HCT116 (cell line): ENCODE data around the gene DOHH. TPM values are rescaled to one million over a fixed set of nuclear protein-coding genes. Genes with fewer than 3 reads are reported as not detected.

Experiments
- ATAC-seq: fragments of 200-7000 bp; cut with Tn5 transposase; 2 replicates; pipeline ENCODE4 v1.9.1; 2020; ENCODE audit warnings: mild to moderate bottlenecking, moderate library complexity
- BruUV-seq: library from RNA; stranded (reverse); fragments of 400-500 nt; replicated peaks from 2 replicates; lab custom pipeline; 2021; lab: Mats Ljungman, UMichigan
- CTCF ChIA-PET: fragments of 300-600 bp; sonication (Branson Sonifier 250); formaldehyde crosslinking; loops from one replicate; lab custom pipeline; 2021; ENCODE audit warnings: antibody characterized with exemption; lab: Charles Lee
- POLR2A ChIA-PET: fragments of 300-600, 350-600 bp; sonication (Branson Sonifier 250); formaldehyde crosslinking; loops from one replicate; lab custom pipeline; 2021; ENCODE audit warnings: antibody characterized with exemption; lab: Charles Lee
- RAD21 ChIA-PET, 2 experiments: fragments of 300-600 bp; sonication (Branson Sonifier 250); formaldehyde crosslinking; loops; one replicate each; lab custom pipeline; 2023; ENCODE audit warnings: low total read pairs in 2 of 2; ENCODE audit not compliant: uncharacterized antibody in 2 of 2, unreplicated experiment in 2 of 2, low non-redundant PET in 1 of 2; lab: Charles Lee
- DNase-seq: peaks from one replicate; pipeline ENCODE4 v3.0.0-alpha.2; 2010; ENCODE audit warnings: low read depth, low spot score
- H2AFZ ChIP-seq: fragments of 200-600 bp; shearing (Covaris generic), sonication (generic); 2 replicates; pipeline ENCODE4 v1.6.1; 2017; ENCODE audit warnings: low read depth, mixed run types, mixed read lengths, antibody characterized with exemption, low read length; ENCODE audit not compliant: poor library complexity, severe bottlenecking
- H3K27ac ChIP-seq: 2 replicates; pipeline ENCODE4 v1.5.1; 2012; ENCODE audit warnings: low read depth, low read length
- H3K27me3 ChIP-seq: fragments of 200-600 bp; sonication (generic); 2 replicates; pipeline ENCODE4 v1.6.1; 2016; ENCODE audit warnings: mixed run types, low read length, mixed read lengths; ENCODE audit not compliant: insufficient read depth
- H3K36me3 ChIP-seq, 2 experiments: fragments of 200-500 bp in 1 of 2; fragments of 200-600 bp in 1 of 2; sonication (Bioruptor generic) in 1 of 2; sonication (generic) in 1 of 2; 2 replicates each; pipeline versions ENCODE4 v1.5.1 to v1.6.1; 2014 to 2016; ENCODE audit warnings: low read length in 2 of 2, inconsistent platforms in 1 of 2, mixed read lengths in 1 of 2, mixed run types in 1 of 2; ENCODE audit not compliant: insufficient read depth in 2 of 2, control insufficient read depth in 1 of 2
- H3K4me1 ChIP-seq, 2 experiments: fragments of 200-600 bp in 1 of 2; sonication (generic) in 1 of 2; 2 replicates each; pipeline versions ENCODE4 v1.5.1 to v1.6.1; 2012 to 2017; ENCODE audit warnings: low read length in 2 of 2, inconsistent platforms in 1 of 2, mild to moderate bottlenecking in 1 of 2, mixed read lengths in 1 of 2, mixed run types in 1 of 2, moderate library complexity in 1 of 2; ENCODE audit not compliant: insufficient read depth in 2 of 2, control insufficient read depth in 1 of 2
- H3K4me2 ChIP-seq: fragments of 200-600 bp; sonication (generic); 2 replicates; pipeline ENCODE4 v1.6.1; 2017; ENCODE audit warnings: mixed run types, low read length, mixed read lengths
- H3K4me3 ChIP-seq, 2 experiments: fragments of 200-600 bp in 1 of 2; sonication (generic) in 1 of 2; replicated peaks in 1 of 2; 2 replicates each; pipeline ENCODE4 v1.5.1; 2011 to 2016; ENCODE audit warnings: low read length in 2 of 2, control low read depth in 1 of 2, low read depth in 1 of 2, mild to moderate bottlenecking in 1 of 2, mixed read lengths in 1 of 2, mixed run types in 1 of 2
- H3K79me2 ChIP-seq: fragments of 200-600 bp; sonication (generic); 2 replicates; pipeline ENCODE4 v1.6.1; 2017; ENCODE audit warnings: mild to moderate bottlenecking, mixed run types, low read length, moderate library complexity, mixed read lengths; ENCODE audit not compliant: insufficient read depth
- H3K9ac ChIP-seq: fragments of 200-600 bp; sonication (generic); 2 replicates; pipeline ENCODE4 v1.6.1; 2016; ENCODE audit warnings: low read length, mixed read lengths
- H3K9me2 ChIP-seq: fragments of 200-600 bp; sonication (generic), shearing (Covaris generic); 2 replicates; pipeline ENCODE4 v1.6.1; 2017; ENCODE audit warnings: mixed run types, mild to moderate bottlenecking, moderate library complexity; ENCODE audit not compliant: insufficient read depth
- H3K9me3 ChIP-seq, 2 experiments: fragments of 200-500 bp in 1 of 2; fragments of 200-600 bp in 1 of 2; sonication (Bioruptor generic) in 1 of 2; sonication (generic) in 1 of 2; 2 replicates each; pipeline ENCODE4 v1.6.1; 2014 to 2017; ENCODE audit warnings: low read length in 2 of 2, mixed read lengths in 2 of 2, inconsistent platforms in 1 of 2, low read depth in 1 of 2, mild to moderate bottlenecking in 1 of 2, mixed run types in 1 of 2, moderate library complexity in 1 of 2; ENCODE audit not compliant: control insufficient read depth in 1 of 2, insufficient read depth in 1 of 2
- H4K20me1 ChIP-seq: fragments of 200-600 bp; sonication (generic), shearing (Covaris generic); 2 replicates; pipeline ENCODE4 v1.6.1; 2017; ENCODE audit warnings: mixed run types, mild to moderate bottlenecking, moderate library complexity; ENCODE audit not compliant: insufficient read depth
- CBX3 ChIP-seq: IDR thresholded peaks from 2 replicates; pipeline ENCODE4 v1.6.1; 2012; ENCODE audit warnings: low read depth
- CEBPB ChIP-seq: IDR thresholded peaks from 2 replicates; pipeline ENCODE4 v1.6.1; 2012; ENCODE audit warnings: low read depth
- EGR1 ChIP-seq: IDR thresholded peaks from 2 replicates; pipeline ENCODE4 v1.6.1; 2012; ENCODE audit warnings: low read depth
- EZH2 ChIP-seq: fragments of 200-600 bp; sonication (generic); IDR thresholded peaks from 2 replicates; pipeline ENCODE4 v1.6.1; 2017; ENCODE audit warnings: antibody characterized with exemption, mixed run types
- FOSL1 ChIP-seq: IDR thresholded peaks from 2 replicates; pipeline ENCODE4 v1.6.1; 2012; ENCODE audit warnings: low read depth
- JUND ChIP-seq: IDR thresholded peaks from 2 replicates; pipeline ENCODE4 v1.6.1; 2012
- POLR2AphosphoS5 ChIP-seq: IDR thresholded peaks from 2 replicates; pipeline ENCODE4 v1.6.1; 2011; ENCODE audit warnings: mild to moderate bottlenecking, low read depth, low read length, moderate library complexity
- RAD21 ChIP-seq: IDR thresholded peaks from 2 replicates; pipeline ENCODE4 v1.6.1; 2012; ENCODE audit warnings: low read depth, mild to moderate bottlenecking
- SP1 ChIP-seq: IDR thresholded peaks from 2 replicates; pipeline ENCODE4 v1.6.1; 2012; ENCODE audit warnings: low read depth
- SRF ChIP-seq: IDR thresholded peaks from 2 replicates; pipeline ENCODE4 v1.6.1; 2012; ENCODE audit warnings: low read depth
- TCF7L2 ChIP-seq: IDR thresholded peaks from 2 replicates; pipeline ENCODE4 v1.7.0; 2011; ENCODE audit warnings: borderline replicate concordance, inconsistent platforms; ENCODE audit not compliant: insufficient read depth, insufficient read length; ENCODE audit errors: extremely low read depth
- YY1 ChIP-seq: IDR thresholded peaks from 2 replicates; pipeline ENCODE4 v1.6.1; 2011; ENCODE audit warnings: low read length, low read depth, moderate library complexity, mild to moderate bottlenecking; ENCODE audit not compliant: insufficient replicate concordance; ENCODE audit errors: extremely low read depth
- intact Hi-C: fragments of 100-400 bp; cut with micrococcal nuclease; formaldehyde crosslinking; loops from 2 replicates; pipeline ENCODE4 v1.10.0; 2022
- total RNA-seq: library from RNA; stranded (reverse); gene quantifications from one replicate; pipeline ENCODE4 v1.2.1, GENCODE V29; 2021; ENCODE audit not compliant: unreplicated experiment
- TF ChIP-seq, protein P1 (sequence below): IDR thresholded peaks from 2 replicates; pipeline ENCODE4 v1.6.1; 2012
- TF ChIP-seq, protein P2 (sequence below): IDR thresholded peaks from 2 replicates; pipeline ENCODE4 v1.6.1; 2012
- TF ChIP-seq, protein P3 (sequence below): IDR thresholded peaks from 2 replicates; pipeline ENCODE4 v1.6.1; 2012; ENCODE audit warnings: low read depth
- TF ChIP-seq, protein P4 (sequence below), 3 experiments: fragments of 200-600 bp in 1 of 3; sonication (generic) in 1 of 3; IDR thresholded peaks in 2 of 3; conservative IDR thresholded peaks in 1 of 3; 2 replicates each; pipeline ENCODE4 v1.5.1; 2012 to 2017; ENCODE audit warnings: low read depth in 2 of 3, low read length in 2 of 3, antibody characterized with exemption in 1 of 3, borderline replicate concordance in 1 of 3, control low read depth in 1 of 3, mild to moderate bottlenecking in 1 of 3, mixed read lengths in 1 of 3, mixed run types in 1 of 3, moderate library complexity in 1 of 3; ENCODE audit not compliant: insufficient read depth in 1 of 3

Gene DOHH
- total RNA-seq, 1 experiment from 2014 or later = 20.9 TPM

DNA sequence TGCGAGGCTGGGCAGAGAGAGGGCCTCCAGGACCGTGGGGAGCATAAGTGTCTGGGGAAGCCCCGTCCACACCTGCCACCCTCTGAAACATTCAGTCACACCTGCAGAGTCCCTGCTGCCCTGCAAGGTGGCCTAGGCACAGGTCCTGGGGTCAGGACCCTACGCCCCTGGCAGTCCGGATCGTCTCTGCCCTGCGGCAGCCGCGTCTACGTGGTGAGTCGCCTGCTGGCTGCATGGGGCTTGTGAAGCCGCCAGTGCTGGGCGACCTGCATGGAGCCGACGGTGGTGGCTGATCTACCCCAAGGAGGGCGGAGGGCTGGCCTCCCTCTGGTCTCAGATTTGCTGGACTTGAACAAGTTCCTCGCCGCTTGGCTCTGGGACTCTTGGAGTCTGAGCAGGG, 18.7 kb upstream of the DOHH start:
- peaks cover 75% of the 10 kb centered on the region for H3K79me2 ChIP-seq
- no peaks in the 10 kb centered on the region for H4K20me1 ChIP-seq
- intact Hi-C loops = no loop called here
- no peak for DNase-seq
- H3K4me2 ChIP-seq = no peak overlapping the region
- CTCF ChIA-PET = interaction anchor here (1.3 kb wide), 1 partner anchor 26 kb away, joined by 3 read pairs; no protein-coding TSS in a partner anchor
- H2AFZ ChIP-seq = no peak overlapping the region
- H3K4me1 ChIP-seq = peaks cover 3 to 13% of the 10 kb centered on the region in 2 experiments; a peak in 2 of 4 replicates
- no peaks in the 10 kb centered on the region for H3K27me3 ChIP-seq
- ATAC-seq = no peak
- TF ChIP-seq CBX3 (no peak), TCF7L2 (no peak), CEBPB (no peak), FOSL1 (no peak), RAD21 (no peak), YY1 (no peak), EZH2 (no peak), JUND (no peak), SRF (no peak), EGR1 (no peak), SP1 (no peak), POLR2AphosphoS5 (no peak)
- TF ChIP-seq, protein P1, sequence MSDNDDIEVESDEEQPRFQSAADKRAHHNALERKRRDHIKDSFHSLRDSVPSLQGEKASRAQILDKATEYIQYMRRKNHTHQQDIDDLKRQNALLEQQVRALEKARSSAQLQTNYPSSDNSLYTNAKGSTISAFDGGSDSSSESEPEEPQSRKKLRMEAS = no peak
- TF ChIP-seq, protein P2, sequence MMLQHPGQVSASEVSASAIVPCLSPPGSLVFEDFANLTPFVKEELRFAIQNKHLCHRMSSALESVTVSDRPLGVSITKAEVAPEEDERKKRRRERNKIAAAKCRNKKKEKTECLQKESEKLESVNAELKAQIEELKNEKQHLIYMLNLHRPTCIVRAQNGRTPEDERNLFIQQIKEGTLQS = no peak
- TF ChIP-seq, protein P3, sequence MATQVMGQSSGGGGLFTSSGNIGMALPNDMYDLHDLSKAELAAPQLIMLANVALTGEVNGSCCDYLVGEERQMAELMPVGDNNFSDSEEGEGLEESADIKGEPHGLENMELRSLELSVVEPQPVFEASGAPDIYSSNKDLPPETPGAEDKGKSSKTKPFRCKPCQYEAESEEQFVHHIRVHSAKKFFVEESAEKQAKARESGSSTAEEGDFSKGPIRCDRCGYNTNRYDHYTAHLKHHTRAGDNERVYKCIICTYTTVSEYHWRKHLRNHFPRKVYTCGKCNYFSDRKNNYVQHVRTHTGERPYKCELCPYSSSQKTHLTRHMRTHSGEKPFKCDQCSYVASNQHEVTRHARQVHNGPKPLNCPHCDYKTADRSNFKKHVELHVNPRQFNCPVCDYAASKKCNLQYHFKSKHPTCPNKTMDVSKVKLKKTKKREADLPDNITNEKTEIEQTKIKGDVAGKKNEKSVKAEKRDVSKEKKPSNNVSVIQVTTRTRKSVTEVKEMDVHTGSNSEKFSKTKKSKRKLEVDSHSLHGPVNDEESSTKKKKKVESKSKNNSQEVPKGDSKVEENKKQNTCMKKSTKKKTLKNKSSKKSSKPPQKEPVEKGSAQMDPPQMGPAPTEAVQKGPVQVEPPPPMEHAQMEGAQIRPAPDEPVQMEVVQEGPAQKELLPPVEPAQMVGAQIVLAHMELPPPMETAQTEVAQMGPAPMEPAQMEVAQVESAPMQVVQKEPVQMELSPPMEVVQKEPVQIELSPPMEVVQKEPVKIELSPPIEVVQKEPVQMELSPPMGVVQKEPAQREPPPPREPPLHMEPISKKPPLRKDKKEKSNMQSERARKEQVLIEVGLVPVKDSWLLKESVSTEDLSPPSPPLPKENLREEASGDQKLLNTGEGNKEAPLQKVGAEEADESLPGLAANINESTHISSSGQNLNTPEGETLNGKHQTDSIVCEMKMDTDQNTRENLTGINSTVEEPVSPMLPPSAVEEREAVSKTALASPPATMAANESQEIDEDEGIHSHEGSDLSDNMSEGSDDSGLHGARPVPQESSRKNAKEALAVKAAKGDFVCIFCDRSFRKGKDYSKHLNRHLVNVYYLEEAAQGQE = no peak
- TF ChIP-seq, protein P4, sequence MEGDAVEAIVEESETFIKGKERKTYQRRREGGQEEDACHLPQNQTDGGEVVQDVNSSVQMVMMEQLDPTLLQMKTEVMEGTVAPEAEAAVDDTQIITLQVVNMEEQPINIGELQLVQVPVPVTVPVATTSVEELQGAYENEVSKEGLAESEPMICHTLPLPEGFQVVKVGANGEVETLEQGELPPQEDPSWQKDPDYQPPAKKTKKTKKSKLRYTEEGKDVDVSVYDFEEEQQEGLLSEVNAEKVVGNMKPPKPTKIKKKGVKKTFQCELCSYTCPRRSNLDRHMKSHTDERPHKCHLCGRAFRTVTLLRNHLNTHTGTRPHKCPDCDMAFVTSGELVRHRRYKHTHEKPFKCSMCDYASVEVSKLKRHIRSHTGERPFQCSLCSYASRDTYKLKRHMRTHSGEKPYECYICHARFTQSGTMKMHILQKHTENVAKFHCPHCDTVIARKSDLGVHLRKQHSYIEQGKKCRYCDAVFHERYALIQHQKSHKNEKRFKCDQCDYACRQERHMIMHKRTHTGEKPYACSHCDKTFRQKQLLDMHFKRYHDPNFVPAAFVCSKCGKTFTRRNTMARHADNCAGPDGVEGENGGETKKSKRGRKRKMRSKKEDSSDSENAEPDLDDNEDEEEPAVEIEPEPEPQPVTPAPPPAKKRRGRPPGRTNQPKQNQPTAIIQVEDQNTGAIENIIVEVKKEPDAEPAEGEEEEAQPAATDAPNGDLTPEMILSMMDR (IDR thresholded peaks at IDR 0.05 in 2 of 3, conservative IDR thresholded peaks at IDR 0.05 in 1 of 3; ENCODE audit: borderline replicate concordance in 1 of 3, insufficient read depth in 1 of 3, low read depth in 2 of 3, low read length in 2 of 3) = no peak
- TF ChIP-seq, all 23 proteins: peak for 0
- Histone ChIP-seq H3K9me2 (no peaks in the 10 kb centered on the region), H3K27ac (no peak overlapping the region), H3K9ac (no peak overlapping the region), H3K9me3 (no peaks in the 10 kb centered on the region), H3K4me3 (no peak overlapping the region), H3K36me3 (peaks cover 5 to 8% of the 10 kb centered on the region in 2 experiments; a peak in 3 of 4 replicates)
- POLR2A ChIA-PET = no interaction called here
- RAD21 ChIA-PET = no interaction called here
- no TSS peak for BruUV-seq
